ENCODE results near the gene SHE. TPM values are rescaled to one million over a fixed set of nuclear protein-coding genes. Genes with fewer than 3 reads are reported as not detected.

Gene SHE
- total RNA-seq (2.1 and 2.7 TPM in 2 replicates), polyA plus RNA-seq (1.7 and 2.0 TPM in 2 replicates)

DNA sequence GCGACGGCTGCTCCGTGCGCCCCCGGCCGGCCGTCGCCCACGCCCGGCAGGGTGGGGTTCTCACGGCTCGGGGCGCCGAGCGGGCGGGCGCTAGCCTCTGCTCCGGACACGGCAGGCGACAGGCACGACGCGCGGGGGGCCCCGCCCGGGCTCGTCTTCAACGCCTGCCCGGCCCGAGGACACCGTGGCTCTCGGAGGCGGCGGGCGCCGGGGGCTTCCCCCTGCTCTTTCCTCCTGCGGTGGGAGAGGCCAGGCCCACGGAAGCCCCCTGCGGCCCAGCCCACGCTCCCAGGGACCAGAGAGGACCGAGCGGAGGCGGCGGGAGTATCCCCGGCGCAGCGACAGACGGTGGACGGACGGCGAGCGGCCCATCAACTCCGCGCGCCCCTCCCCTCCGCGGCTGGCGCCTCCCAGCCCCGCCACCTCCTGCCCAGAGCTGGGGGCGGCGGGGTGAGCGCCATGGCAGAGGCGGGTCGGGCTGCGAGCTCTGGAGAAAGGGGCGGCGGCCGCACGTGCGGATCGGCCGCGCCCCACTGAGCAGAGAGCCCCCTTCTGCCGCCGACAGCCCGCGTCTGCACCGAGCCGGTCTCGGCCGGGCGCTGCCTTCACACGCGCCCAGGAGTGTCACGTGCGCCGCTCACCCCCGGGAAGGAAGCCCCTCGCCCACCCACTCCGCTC, at the start of gene SHE, which contains the start of gene TDRD10:
TSS of gene SHE (minus strand) at position 347 of the 678 bp plus-strand sequence. CDS start 386 bp downstream, outside the sequence.
TSS of gene TDRD10 (plus strand) at position 154 of the 678 bp plus-strand sequence. CDS start 4,685 bp downstream, outside the sequence.
- no peaks in the 10 kb centered on the region for H3K9me3 ChIP-seq (ENCODE audit: low read depth)
- peak within 1 kb of the TSS; percentile 36 for H3K4me3 ChIP-seq
- no peak within 1 kb of the TSS for H3K27ac ChIP-seq
- no peaks in the 10 kb centered on the region for H3K36me3 ChIP-seq
- H3K27me3 ChIP-seq = peaks cover 81% of the 10 kb centered on the region
- TF ChIP-seq, protein P1, sequence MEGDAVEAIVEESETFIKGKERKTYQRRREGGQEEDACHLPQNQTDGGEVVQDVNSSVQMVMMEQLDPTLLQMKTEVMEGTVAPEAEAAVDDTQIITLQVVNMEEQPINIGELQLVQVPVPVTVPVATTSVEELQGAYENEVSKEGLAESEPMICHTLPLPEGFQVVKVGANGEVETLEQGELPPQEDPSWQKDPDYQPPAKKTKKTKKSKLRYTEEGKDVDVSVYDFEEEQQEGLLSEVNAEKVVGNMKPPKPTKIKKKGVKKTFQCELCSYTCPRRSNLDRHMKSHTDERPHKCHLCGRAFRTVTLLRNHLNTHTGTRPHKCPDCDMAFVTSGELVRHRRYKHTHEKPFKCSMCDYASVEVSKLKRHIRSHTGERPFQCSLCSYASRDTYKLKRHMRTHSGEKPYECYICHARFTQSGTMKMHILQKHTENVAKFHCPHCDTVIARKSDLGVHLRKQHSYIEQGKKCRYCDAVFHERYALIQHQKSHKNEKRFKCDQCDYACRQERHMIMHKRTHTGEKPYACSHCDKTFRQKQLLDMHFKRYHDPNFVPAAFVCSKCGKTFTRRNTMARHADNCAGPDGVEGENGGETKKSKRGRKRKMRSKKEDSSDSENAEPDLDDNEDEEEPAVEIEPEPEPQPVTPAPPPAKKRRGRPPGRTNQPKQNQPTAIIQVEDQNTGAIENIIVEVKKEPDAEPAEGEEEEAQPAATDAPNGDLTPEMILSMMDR (IDR thresholded peaks at IDR 0.05; ENCODE audit: low read depth, low read length) = no peak
- peaks cover 6% of the 10 kb centered on the region for H3K4me1 ChIP-seq (ENCODE audit: low read depth)
- peak in 1 of 2 donors; percentile 40 for DNase-seq (ENCODE audit: low read depth in 1 of 2, low spot score in 1 of 2)

DNA sequence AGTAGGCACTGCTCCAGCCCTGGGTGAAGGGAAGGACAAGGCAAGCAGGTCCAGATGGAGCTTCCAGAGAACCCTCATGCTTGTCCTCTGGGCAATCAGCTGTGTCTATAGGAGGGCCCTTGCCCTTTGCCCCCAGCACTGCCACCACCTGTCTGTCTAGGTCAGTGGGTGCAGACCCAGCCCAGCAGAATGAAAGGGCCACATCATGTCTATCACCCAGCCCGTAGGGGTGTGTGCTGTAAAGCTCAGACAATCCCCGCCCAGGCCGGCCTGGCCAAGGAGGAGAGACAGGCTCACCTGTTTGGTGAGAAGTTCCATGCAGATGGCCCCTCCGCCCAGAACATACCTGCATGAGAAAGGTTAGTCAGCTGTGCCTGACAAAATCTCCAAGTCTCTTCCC, 49.3 kb upstream of the SHE start:
- H3K9me3 ChIP-seq (ENCODE audit: low read depth) = no peaks in the 10 kb centered on the region
- peaks cover 9% of the 10 kb centered on the region for H3K4me1 ChIP-seq (ENCODE audit: low read depth)
- peaks cover 62% of the 10 kb centered on the region for H3K36me3 ChIP-seq
- no peak for DNase-seq (ENCODE audit: low read depth in 1 of 2, low spot score in 1 of 2)
- no peak overlapping the region for H3K27ac ChIP-seq
- H3K27me3 ChIP-seq = no peaks in the 10 kb centered on the region
- TF ChIP-seq, protein P1 (IDR thresholded peaks at IDR 0.05; ENCODE audit: low read depth, low read length) = no peak
- H3K4me3 ChIP-seq = no peak overlapping the region

DNA sequence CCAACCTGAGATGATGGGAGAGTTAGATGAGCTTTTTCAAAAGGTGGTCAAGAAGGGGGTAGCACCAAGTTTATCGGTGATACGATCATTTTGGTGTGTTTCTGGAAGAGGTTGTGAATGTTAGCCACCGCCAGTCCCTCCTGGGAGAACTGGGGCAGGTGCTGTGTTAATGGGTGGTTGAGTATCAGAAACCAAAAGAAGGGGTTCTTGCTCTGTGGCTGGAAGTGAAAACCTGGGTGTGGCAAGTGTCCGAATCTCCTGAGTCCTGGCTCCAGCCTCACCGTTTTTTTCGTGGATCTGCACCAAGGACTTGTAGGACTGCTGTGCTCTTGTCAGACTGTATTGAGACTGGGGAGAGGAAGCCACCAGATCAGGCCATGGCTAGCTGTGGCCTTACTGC, 48.4 kb upstream of the SHE start:
- H3K9me3 ChIP-seq (ENCODE audit: low read depth) = no peaks in the 10 kb centered on the region
- H3K27me3 ChIP-seq = no peaks in the 10 kb centered on the region
- H3K4me3 ChIP-seq = no peak overlapping the region
- TF ChIP-seq, protein P1 (IDR thresholded peaks at IDR 0.05; ENCODE audit: low read depth, low read length) = no peak
- H3K36me3 ChIP-seq = peaks cover 61% of the 10 kb centered on the region
- peaks cover 5% of the 10 kb centered on the region for H3K4me1 ChIP-seq (ENCODE audit: low read depth)
- H3K27ac ChIP-seq = no peak overlapping the region
- DNase-seq (ENCODE audit: low read depth in 1 of 2, low spot score in 1 of 2) = no peak

DNA sequence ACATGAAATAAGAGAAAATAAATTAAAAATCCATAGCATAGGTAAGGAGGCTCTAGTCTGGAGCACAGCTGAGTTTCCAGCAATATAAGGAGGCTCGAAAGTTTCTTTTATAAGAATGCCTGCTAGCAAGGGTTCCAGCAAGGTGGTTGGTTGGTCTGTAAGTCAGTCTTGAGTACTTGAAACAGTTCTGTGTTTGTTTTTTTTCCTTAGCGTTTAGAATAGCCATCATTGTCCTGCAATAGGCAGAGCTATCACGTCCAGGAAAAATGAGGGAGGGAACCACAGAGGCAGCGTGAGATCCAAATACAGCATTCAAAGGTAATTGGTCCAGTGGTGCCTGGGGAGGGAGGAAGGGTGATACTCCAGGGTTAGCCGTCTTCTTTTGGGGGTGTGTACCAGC, 47.9 kb upstream of the SHE start:
- H3K27ac ChIP-seq = no peak overlapping the region
- no peaks in the 10 kb centered on the region for H3K27me3 ChIP-seq
- peaks cover 55% of the 10 kb centered on the region for H3K36me3 ChIP-seq
- no peak overlapping the region for H3K4me3 ChIP-seq
- H3K4me1 ChIP-seq (ENCODE audit: low read depth) = peaks cover 5% of the 10 kb centered on the region
- no peak for DNase-seq (ENCODE audit: low read depth in 1 of 2, low spot score in 1 of 2)
- H3K9me3 ChIP-seq (ENCODE audit: low read depth) = no peaks in the 10 kb centered on the region
- TF ChIP-seq, protein P1 (IDR thresholded peaks at IDR 0.05; ENCODE audit: low read depth, low read length) = no peak

DNA sequence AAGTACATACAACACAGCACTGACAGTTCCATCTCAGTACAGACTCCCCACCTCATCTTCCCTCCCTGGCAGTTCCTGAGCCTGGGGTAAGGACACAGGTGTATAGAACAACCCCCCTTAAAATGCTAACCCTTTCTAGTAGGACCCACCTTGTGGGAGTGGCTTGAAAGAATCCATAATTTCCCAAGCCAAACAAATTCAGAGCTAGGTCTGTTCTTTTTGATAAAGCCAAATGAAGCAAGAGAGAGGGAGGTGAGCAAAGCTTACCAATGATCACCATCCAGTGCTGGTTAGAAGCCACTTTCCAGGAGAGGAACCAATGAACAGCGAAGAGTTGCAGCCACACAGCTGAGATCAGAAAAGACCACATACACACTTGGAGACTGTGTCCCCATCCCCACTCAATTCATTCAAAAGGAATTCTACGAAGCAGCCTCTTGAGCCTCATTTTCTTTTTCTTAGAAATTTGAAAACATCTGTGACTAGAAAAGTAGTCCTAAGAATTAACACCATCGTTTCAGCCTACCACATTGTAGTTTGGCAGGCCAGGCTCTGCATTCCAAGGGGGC, 47.1 kb upstream of the SHE start:
- Histone ChIP-seq H3K9me3 (ENCODE audit: low read depth) (no peaks in the 10 kb centered on the region), H3K36me3 (peaks cover 47% of the 10 kb centered on the region), H3K4me3 (no peak overlapping the region), H3K27me3 (no peaks in the 10 kb centered on the region), H3K27ac (no peak overlapping the region), H3K4me1 (ENCODE audit: low read depth) (peaks cover 5% of the 10 kb centered on the region)
- TF ChIP-seq, protein P1 (IDR thresholded peaks at IDR 0.05; ENCODE audit: low read depth, low read length) = no peak
- DNase-seq (ENCODE audit: low read depth in 1 of 2, low spot score in 1 of 2) = no peak

Data from cardiac muscle cell (in vitro differentiated cells and primary cell).